Measurements from ENCODE around the gene FAM174C. TPM values are rescaled to one million over a fixed set of nuclear protein-coding genes. Genes with fewer than 3 reads are reported as not detected.

The FAM174C gene
- total and polyA plus RNA-seq, 12 donors = 8.2 to 70.2 (median 13.4) TPM

GRCh38 chr19:1293782-1294604, 18.7 kb downstream of the FAM174C start:
- peaks cover 5 to 68% (median 64%) of the 10 kb centered on the region in 7 donors for H3K27me3 ChIP-seq
- peaks cover 0 to 4% (median 4%) of the 10 kb centered on the region in 9 donors for H3K4me1 ChIP-seq
- no peak for TF ChIP-seq CTCF (IDR thresholded peaks at IDR 0.05)
- no peak overlapping the region for H3K4me3 ChIP-seq
- H3K9me3 ChIP-seq = no peaks in the 10 kb centered on the region
- no peak overlapping the region for H3K27ac ChIP-seq
- no peaks in the 10 kb centered on the region for H3K36me3 ChIP-seq
- DNase-seq = no peak
- intact Hi-C loops (cut with DNase I) = no loop called here
- WGBS, 2 donors = 80 to 81% methylated on average over 35 of the region's 35 CpGs
- ATAC-seq = no peak

- WGBS, 2 donors = 76 to 78% methylated on average over 14 of the region's 14 CpGs
- H3K27me3 ChIP-seq = peaks cover 5 to 63% (median 59%) of the 10 kb centered on the region in 7 donors
- no peaks in the 10 kb centered on the region for H3K36me3 ChIP-seq
- DNase-seq (no peak), ATAC-seq (no peak)
- intact Hi-C loops (cut with DNase I) = no loop called here
- H3K27ac ChIP-seq = no peak overlapping the region
- no peaks in the 10 kb centered on the region for H3K9me3 ChIP-seq
- no peak overlapping the region for H3K4me3 ChIP-seq
- peaks cover 0 to 4% (median 4%) of the 10 kb centered on the region in 9 donors for H3K4me1 ChIP-seq
- TF ChIP-seq CTCF (IDR thresholded peaks at IDR 0.05) = no peak
Measured at GRCh38 chr19:1294688-1295087, 19.4 kb downstream of the FAM174C start.

- peak in 2 of 8 donors; percentile 10 to 44 for ATAC-seq
- Histone ChIP-seq H3K27ac (no peak overlapping the region), H3K4me1 (peaks cover 0 to 4% (median 4%) of the 10 kb centered on the region in 9 donors), H3K36me3 (no peaks in the 10 kb centered on the region), H3K4me3 (peak overlapping the region in 1 of 10 donors; percentile 30), H3K9me3 (no peaks in the 10 kb centered on the region), H3K27me3 (peaks cover 5 to 60% (median 53%) of the 10 kb centered on the region in 7 donors)
- 16 to 17% methylated on average over 74 to 82 of the region's 82 CpGs for WGBS, 2 donors
- intact Hi-C loops (cut with DNase I) = no loop called here
- TF ChIP-seq CTCF (IDR thresholded peaks at IDR 0.05) = no peak
- peak in 1 of 2 donors; percentile 24 for DNase-seq
Measured at GRCh38 chr19:1295169-1296012, 20.1 kb downstream of the FAM174C start.

GRCh38 chr19:1296078-1296477, 20.7 kb downstream of the FAM174C start:
- no peak for ATAC-seq
- H3K27me3 ChIP-seq = peaks cover 5 to 53% (median 47%) of the 10 kb centered on the region in 7 donors
- no peak for TF ChIP-seq CTCF (IDR thresholded peaks at IDR 0.05)
- H3K36me3 ChIP-seq = no peaks in the 10 kb centered on the region
- H3K9me3 ChIP-seq = no peaks in the 10 kb centered on the region
- H3K4me3 ChIP-seq = no peak overlapping the region
- WGBS, 2 donors = 80 to 86% methylated on average over 10 to 13 of the region's 13 CpGs
- DNase-seq = no peak
- no peak overlapping the region for H3K27ac ChIP-seq
- peaks cover 0 to 4% (median 4%) of the 10 kb centered on the region in 9 donors for H3K4me1 ChIP-seq
- intact Hi-C loops (cut with DNase I) = no loop called here
